A204.1 (cell line): ENCODE results near the gene AKAP12.

ENCODE experiments used
- FAIRE-seq: peaks from 2 replicates; lab custom pipeline; 2012; peaks lifted over from hg19 to GRCh38; lab: Jason Lieb, UNC

Gene AKAP12, protein sequence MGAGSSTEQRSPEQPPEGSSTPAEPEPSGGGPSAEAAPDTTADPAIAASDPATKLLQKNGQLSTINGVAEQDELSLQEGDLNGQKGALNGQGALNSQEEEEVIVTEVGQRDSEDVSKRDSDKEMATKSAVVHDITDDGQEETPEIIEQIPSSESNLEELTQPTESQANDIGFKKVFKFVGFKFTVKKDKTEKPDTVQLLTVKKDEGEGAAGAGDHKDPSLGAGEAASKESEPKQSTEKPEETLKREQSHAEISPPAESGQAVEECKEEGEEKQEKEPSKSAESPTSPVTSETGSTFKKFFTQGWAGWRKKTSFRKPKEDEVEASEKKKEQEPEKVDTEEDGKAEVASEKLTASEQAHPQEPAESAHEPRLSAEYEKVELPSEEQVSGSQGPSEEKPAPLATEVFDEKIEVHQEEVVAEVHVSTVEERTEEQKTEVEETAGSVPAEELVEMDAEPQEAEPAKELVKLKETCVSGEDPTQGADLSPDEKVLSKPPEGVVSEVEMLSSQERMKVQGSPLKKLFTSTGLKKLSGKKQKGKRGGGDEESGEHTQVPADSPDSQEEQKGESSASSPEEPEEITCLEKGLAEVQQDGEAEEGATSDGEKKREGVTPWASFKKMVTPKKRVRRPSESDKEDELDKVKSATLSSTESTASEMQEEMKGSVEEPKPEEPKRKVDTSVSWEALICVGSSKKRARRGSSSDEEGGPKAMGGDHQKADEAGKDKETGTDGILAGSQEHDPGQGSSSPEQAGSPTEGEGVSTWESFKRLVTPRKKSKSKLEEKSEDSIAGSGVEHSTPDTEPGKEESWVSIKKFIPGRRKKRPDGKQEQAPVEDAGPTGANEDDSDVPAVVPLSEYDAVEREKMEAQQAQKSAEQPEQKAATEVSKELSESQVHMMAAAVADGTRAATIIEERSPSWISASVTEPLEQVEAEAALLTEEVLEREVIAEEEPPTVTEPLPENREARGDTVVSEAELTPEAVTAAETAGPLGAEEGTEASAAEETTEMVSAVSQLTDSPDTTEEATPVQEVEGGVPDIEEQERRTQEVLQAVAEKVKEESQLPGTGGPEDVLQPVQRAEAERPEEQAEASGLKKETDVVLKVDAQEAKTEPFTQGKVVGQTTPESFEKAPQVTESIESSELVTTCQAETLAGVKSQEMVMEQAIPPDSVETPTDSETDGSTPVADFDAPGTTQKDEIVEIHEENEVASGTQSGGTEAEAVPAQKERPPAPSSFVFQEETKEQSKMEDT (N-terminal part only)

DNA sequence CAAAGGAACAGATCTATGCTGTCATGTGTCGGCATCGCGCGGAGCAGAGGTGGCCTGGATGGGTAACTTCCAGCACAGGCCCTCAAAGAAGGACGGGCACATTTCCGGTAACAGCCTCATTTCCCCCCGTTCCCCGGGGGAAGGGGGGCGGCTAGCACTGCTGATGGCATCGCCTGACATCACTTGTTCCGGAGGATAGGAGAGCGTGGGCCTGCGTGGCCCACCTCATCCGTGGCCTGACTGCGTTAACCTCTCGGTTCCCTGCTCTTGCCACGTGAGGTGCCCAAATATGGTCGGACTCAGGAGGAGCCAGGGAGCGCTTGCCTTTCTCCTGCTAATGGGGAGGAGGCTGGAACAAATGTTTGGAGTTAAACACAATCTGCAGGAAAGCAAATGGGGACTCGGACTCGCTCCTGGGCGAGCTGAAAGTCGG, at the start of gene AKAP12:
TSS of gene AKAP12 (plus strand) at position 365 of the 433 bp plus-strand sequence. CDS start 596 bp downstream, outside the sequence.
- no peak for FAIRE-seq

DNA sequence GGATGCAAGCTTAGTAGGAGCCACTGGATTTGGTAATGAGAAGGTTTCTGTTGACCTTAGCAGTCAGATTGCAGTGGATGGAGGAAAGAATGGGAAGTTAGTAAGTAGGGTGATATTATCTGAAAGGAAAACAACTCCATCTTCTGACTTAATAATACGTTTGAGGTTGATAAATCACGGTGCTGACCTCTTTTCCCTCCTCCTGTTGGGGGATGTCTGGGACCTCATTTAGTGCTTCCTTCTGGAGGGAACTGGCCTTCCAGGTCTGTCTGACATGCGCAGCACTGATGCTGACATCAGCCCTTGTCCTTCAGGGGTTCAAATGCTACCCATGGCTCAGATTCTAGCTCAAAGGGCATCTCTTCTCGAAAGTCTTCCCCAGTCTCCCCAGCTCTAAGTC, 48.2 kb upstream of the AKAP12 start:
- no peak for FAIRE-seq

DNA sequence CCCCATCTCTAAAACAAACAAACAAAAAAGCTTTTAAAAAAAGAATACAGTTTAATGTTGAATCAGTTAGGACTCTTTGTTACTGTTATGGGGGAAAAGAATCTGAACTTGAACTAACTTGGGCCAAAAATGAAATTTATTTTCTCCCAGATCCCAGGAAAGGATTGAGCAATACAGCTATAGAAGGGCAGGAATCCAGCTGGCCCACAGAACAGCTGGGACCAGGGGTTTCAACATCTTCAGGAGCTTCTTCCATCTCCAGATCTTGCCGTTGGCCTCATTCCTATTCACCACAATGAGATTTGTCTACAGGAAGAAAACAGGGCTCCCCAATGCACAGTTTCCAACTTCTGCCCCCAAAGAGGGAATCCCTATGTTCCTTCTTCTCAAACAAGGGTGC, 43.2 kb upstream of the AKAP12 start:
- FAIRE-seq = no peak

DNA sequence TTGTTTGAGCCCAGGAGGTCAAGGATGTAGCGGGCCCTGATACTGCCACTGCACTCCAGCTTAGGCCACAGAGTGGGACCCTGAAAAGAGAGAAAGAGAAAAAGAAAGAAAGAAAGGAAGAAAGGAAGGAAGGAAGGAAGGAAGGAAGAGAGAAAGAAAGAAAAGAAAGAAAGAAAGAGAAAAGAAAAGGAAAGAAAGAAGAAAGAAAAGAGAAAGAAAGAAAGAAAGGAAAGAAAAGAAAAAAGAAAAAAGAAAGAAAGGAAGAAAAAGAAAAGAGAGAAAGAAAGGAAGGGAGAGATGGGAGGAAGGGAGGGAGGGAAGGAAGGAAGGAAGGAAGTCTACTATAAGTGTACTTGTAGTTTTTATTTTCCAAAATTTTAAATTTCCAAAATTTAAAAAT, 42.2 kb upstream of the AKAP12 start:
- FAIRE-seq = no peak

DNA sequence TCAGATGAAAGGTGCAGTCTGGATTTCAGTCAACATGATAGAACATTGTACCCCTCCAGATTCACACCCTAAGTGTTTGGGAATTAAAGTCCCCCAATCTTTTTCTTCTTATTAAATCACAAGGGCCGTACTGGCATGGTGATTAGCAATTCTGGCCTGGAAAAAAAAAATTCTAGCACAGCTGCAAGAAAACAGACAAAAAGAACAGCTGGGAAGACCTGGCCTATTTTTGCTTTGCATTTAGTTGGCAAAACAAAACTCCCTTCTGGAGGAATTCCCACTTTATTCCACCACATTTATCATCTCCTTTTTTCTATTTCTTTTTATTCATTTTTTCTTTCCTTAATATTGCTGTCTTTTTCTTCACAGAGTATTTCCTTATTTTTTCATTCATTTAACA, 39.8 kb upstream of the AKAP12 start:
- no peak for FAIRE-seq

DNA sequence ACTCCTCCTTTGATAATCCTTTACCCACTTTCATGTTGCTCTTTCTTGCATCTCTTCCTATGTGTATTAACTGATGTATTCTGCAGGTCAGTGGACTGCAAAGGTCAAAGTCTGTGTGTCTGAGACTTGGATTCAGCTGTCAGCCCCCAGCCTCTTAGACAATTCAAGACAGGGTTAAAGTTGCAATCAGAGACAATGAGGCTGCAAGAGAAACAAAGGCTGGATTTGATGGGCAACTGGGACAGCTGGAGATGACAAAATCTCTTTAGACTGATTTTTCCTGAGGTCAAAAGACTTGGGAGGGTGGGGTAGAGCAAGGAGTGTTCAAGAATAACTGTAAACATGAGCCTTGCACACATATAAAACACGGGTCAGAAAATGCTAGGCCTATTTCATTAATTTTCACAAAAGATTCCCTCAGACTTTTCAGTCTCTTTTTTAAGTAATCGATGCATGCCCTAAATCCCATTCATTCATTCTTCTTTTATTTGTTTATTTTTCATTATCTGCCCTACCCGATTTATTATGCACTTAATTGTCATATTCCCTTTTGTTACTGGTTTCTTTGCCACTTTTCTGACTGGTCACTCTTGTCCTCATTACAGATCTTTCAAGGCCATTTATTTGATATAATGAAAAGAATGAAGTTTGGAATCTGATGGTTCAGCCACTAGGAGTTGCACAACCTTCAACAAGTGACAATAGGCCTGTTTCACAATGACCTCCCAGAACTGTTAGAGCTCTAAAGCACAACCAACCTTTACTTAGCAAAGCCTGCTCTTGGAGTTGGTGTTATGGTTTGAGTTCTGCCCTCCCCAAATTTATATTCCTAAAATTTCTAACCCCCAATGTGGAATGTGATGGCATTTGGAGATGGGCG, 33.8 kb upstream of the AKAP12 start:
- FAIRE-seq = no peak

DNA sequence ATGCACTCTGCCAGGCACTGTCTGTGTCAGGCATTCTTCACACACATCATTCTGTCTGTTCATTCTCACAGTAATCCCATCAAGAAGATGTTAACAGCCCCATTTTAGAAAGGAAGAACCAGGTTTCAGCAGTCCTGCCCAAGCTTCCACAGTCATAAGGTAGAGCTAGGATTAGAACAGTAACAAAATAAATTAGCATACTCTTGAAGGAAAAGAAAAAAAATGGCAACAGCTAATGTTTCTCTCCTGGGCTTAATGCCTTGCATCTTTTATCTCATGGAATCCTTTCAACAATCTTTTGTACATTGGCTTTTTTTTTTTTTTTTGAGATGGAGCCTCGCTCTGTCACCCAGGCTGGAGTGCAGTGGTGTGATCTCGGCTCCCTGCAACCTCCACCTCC, 32.1 kb upstream of the AKAP12 start:
- FAIRE-seq = no peak

DNA sequence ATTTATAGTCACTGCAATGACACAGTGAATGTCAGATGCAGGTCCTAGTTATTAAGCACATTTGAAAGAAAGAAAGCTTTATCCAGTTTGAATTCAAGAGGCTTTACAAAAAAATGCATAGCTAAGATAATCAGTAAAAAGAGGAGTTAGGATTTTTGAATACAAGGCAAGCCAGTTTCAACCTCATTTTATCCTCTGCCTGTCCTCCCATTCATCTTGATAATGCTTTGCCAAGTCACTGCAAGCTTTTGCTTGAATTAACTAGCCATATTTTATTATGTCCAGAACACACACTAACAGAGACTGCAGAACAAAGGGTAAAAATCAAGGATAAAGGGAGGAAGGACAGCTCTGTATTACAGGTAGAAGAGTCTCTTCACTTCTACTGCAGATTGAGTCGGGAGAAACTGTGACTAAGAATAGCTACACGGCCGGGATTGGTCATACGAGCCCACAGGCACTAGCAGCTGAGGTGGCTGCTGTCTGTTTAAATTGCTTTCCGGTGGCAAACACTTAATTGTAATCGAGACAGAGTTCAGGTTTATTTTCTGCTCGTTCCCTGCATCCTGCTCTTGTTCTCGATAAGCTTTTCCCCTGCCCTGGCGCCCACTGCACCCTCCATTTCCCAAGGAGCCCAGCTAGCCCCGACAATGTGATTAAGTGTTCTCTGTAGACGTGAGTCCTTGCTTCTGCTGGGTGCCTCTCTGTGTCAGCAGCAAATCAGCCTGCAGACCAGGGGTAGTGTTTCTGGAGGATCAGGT, 30.5 kb upstream of the AKAP12 start:
- no peak for FAIRE-seq

DNA sequence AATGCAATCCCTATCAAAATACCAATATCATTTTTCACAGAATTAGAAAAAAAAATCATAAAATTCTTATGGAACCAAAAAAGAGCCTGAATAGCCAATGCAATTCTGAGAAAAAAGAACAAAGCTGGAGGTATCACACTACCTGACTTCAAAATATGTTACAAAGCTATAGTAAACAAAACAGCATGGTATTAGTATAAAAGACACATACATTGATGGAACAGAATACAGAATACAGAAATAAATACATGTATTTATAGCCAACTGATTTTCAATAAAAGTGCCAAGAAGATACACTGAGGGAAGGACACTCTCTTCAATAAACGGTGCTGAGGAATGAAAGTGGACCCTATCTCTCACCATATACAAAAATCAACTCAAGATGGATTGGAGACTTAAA, 28.7 kb upstream of the AKAP12 start:
- FAIRE-seq = no peak

DNA sequence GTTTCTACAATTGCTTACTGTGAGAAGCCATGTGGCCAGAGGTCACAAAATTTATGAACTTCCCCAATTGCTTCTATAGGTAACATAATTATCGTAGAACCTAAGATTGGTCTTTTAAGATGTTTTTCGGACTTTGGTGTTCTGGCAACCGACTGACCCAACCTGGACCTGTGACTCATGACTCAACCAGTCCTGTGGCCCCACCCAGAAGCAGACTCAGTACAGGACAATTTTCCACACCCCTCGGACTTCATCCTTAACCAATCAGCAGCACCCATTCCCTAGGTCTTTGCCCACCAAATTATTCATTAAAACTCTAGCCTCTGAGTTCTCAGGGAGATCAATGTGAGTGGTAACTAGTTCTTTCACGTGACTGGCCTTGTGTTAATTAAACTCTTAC, 26.4 kb upstream of the AKAP12 start:
- no peak for FAIRE-seq

DNA sequence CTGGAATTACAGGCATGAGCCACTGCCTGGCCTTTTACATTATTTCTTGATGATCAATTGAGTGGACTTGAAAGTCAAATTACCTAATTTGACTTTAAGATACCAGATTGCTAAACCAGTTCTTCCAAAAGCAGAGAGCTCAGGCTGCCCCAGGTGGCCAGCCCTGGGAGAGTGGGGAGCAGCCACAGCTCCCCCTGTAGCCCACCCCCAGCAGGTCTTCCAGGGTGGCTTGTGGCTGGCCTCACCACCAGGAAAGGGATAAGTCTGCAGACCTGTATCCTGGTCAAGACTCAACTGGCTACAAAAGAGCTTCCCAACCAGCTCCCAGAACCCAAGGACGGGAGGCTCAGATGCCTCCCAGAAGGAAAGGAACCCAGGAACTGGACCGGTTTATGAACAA, 23.8 kb upstream of the AKAP12 start:
- no peak for FAIRE-seq

DNA sequence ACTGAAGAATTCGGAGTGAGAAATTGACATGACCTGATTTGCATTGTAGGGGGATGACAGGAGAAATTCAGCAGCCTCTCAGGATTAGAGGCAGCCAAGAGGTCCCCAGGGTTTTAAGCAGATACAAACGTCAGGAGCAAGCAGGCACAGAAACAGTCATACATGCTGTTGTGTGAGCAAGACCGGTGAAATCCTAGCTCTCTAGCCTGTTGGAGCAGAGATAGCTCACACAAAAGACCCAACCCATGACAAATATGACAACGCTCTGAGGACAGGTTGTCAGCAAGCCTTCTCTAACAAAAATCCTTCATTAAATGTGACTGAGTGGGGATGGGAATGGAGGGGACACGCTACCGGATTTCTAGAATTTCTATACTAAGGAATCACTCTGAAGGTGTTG, 23.0 kb upstream of the AKAP12 start:
- no peak for FAIRE-seq

DNA sequence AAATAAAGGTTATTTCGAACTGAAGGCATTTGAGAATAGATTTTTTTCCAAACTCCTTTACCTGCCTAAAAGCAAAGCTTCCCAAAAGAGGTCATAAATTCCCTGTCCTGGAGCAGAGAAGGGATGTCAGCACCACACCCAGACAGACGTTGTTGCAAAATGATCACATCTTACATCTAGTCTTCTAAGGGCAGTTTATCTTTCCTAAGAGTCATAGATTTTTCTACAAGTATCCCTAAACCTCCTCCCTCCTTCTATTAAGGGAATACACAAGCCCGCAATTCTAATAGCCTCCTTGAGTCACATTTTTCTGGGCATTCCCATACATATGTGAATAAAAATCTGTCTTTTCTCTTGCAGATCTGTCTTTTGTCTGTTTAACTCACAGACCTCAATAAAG, 20.6 kb upstream of the AKAP12 start:
- FAIRE-seq = no peak

DNA sequence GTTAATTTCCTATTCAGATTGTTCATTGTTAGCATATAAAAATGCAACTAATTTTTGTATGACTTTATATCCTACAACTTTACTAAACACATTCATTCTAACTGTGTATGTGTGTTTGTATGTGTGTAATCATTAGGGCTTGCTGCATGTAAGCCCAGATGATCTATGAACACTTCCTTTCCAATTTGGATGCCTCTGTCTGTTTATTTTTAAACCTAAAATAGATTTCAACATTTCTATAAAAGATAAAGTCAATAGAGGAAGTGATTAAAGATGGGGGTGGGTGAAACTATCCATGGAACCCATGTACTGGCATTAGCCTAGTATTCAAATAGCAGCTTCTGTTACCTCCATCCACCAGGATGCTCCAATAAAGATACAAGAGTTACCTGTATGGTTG, 15.7 kb upstream of the AKAP12 start:
- FAIRE-seq = no peak

DNA sequence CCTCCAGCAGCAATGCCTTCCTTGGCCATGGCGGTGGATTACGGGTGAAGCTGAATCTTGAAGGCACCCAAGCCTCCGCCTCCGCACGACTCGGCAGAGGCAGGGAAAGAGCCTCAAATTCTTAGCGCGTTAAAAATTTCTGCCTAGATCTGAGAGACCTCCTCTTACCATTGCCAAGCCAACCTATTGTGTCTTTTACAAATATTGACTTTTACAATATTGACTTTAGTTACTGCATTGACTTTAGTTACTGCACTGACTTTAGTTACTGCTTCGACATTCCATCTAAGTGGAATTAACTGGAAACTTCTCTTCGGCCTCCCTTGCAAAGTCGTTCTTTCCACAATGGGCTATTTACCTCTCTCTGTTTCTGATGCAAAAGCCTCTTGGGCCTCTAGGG, 13.8 kb upstream of the AKAP12 start:
- no peak for FAIRE-seq

DNA sequence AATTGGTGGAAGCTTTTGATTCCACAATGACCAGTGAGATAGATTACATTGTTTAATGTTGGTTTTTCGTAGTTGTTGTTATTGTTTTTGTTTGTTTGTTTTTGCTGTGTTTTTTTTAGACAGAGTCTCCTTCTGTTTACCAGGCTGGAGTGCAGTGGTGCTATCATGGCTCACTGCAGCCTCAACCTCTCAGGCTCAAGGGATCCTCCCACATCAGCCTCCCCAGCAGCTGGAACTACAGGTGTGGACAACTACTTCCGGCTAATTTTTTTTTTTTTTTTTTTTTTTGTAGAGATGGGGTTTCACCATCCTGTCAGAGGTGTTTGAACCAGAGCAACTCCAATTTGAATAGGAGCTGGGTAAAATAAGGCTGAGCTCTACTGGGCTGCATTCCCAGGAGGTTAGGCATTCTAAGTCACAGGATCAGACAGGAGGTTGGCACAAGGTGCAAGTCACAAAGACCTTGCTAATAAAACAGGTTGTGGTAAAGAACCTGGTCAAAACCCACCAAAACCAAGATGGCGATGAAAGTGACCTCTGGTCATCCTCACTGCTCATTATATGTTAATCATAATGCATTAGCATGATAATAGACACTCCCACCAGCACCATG, 10.9 kb upstream of the AKAP12 start:
- FAIRE-seq = no peak

DNA sequence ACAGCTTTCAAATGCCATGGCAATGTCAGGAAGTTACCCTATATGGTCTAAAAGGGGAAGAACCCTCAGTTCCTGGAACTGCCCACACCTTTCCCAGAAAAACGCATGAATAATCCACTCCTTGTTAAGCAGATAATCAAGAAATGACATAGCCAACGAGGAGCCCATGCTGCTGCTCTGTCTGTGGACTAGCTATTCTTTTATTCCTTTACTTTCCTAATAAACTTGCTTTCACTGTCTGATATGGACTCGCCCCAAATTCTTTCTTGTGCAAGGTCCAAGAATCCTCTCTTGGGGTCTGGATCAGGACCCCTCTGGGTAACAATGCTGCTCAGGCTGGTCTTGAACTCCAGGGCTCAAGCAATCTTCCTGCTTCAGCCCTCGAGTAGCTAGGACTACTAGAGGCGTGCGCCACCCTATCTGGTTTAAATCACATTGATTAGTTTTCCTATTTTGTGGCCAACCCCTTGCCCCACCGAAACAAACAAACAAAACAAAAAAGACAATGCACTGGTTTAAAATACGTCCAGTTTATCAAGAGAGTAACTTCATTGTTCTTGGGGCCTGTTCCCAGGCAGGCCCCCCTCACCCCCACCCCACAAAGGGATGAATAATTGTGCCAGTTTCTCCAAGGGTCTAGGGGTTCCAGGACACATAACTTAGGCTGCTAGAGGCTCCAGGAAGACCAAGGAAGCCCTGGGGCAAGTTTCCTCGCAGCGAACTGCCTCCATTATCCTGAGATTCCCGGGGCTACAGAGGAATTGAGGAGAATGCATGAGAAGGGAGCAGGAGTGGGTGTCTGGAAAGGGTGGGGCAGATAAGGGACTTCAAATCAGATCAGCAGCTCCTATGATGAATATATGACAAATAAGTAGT, 10.1 kb upstream of the AKAP12 start:
- no peak for FAIRE-seq

DNA sequence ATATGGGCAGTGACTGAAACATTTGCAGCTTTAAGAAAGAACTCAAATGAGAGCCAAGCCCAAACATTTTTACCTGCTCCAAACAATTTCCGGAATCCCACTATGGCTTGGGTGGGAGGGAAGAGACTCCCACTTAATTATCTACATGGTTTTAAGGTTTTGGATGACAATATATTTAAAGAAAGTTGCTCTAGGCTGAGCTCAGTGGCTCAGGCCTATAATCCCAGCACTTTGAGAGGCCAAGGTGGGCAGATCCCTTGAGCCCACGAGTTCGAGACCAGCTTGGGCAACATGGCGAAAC, 9.5 kb upstream of the AKAP12 start:
- no peak for FAIRE-seq

DNA sequence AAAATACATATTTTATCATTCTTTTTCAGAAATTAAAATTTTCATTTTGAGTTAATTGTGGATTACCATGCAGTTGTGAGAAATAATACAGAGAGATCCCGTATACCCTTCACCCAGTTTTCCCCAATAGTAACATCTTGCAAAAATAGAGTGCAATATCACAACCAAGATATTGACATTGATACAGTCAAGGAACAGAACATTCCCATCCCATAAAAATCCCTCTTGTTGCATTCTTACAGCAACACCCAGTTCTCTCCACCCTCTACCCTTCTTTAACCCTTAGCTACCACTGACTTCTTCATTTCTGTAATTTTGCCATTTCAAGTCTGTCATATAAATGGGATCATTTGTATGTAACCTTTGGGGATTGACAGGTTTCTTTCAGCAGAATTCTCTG, 6.9 kb upstream of the AKAP12 start:
- no peak for FAIRE-seq

DNA sequence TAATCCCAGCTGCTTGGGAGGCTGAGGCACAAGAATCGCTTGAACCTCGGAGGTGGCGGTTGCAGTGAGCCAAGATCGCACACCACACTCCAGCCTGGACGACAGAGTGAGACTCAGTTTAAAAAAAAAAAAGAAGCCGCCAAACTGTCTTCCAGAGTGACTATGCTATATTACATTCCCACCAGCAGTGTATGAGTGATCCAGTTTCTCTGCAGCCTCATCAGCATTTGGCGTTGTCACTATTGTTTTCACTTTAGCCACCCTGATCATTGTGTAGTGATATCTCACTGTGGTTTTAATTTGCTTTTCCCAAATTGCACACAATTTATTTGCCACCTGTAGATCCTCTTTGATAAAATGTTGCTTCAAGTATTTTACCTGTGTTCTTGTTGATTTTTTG, 6.0 kb upstream of the AKAP12 start:
- no peak for FAIRE-seq
